B cell (primary cell): ENCODE results near the gene SLC34A2. TPM values are rescaled to one million over a fixed set of nuclear protein-coding genes. Genes with fewer than 3 reads are reported as not detected.

Experiments
- ATAC-seq: fragments of 200-7000 bp; cut with Tn5 transposase; one replicate; pipeline ENCODE4 v1.10.0; 2021; ENCODE audit warnings: low read depth, mild to moderate bottlenecking, moderate number of reproducible peaks, moderate library complexity
- CTCF ChIA-PET: fragments of 350-600 bp; sonication (Branson Sonifier 250); formaldehyde crosslinking; loops from one replicate; lab custom pipeline; 2021; ENCODE audit warnings: antibody characterized with exemption, inconsistent platforms; lab: Charles Lee
- POLR2A ChIA-PET: fragments of 350-600 bp; sonication (Branson Sonifier 250); formaldehyde crosslinking; loops from one replicate; lab custom pipeline; 2021; ENCODE audit warnings: antibody characterized with exemption; lab: Charles Lee
- DNase-seq: peaks from one replicate; pipeline ENCODE4 v3.0.0; 2013
- H2AFZ ChIP-seq: 2 replicates; pipeline ENCODE4 v1.6.1; 2012; ENCODE audit warnings: mild to moderate bottlenecking, low read depth, low read length; ENCODE audit not compliant: insufficient read depth, poor library complexity, severe bottlenecking
- H3K27ac ChIP-seq, 2 donors: 1 replicate in 1 of 2; 2 replicates in 1 of 2; pipeline ENCODE4 v1.5.1; 2012 to 2013; ENCODE audit warnings: low read length in 2 of 2, mild to moderate bottlenecking in 2 of 2, moderate library complexity in 1 of 2
- H3K27me3 ChIP-seq, 4 experiments: fragments of 200-600 bp in 1 of 4; sonication (generic) in 1 of 4; replicated peaks in 1 of 4; 1 replicate in 2 of 4; 2 replicates in 2 of 4; pipeline versions ENCODE4 v1.6.1 to v1.7.0; 2013 to 2016; ENCODE audit warnings: low read length in 3 of 4, mild to moderate bottlenecking in 2 of 4, mixed read lengths in 1 of 4, moderate library complexity in 1 of 4; ENCODE audit not compliant: insufficient read depth in 4 of 4, control insufficient read depth in 3 of 4; ENCODE audit errors: control extremely low read depth in 1 of 4
- H3K36me3 ChIP-seq, 2 experiments: replicated peaks in 1 of 2; 1 replicate in 1 of 2; 2 replicates in 1 of 2; pipeline versions ENCODE4 v1.6.1 to v1.7.1; 2013; ENCODE audit warnings: low read length in 1 of 2; ENCODE audit not compliant: insufficient read depth in 2 of 2, control insufficient read depth in 1 of 2; ENCODE audit errors: control extremely low read depth in 1 of 2, extremely low read depth in 1 of 2
- H3K4me1 ChIP-seq, 2 donors: fragments of 200-600 bp in 1 of 2; sonication (generic) in 1 of 2; 1 replicate in 1 of 2; 2 replicates in 1 of 2; pipeline versions ENCODE4 v1.5.1 to v1.6.1; 2013 to 2017; ENCODE audit warnings: low read length in 2 of 2; ENCODE audit not compliant: control insufficient read depth in 2 of 2, insufficient read depth in 2 of 2
- H3K4me2 ChIP-seq: replicated peaks from 2 replicates; pipeline ENCODE3; 2012; ENCODE audit warnings: mild to moderate bottlenecking, low read depth, low read length; ENCODE audit not compliant: poor library complexity, severe bottlenecking
- H3K4me3 ChIP-seq, 5 experiments: fragments of 200-600 bp in 1 of 5; sonication (generic) in 1 of 5; 1 replicate in 3 of 5; 2 replicates in 2 of 5; pipeline versions ENCODE4 v1.5.1 to v1.7.0; 2011 to 2016; ENCODE audit warnings: low read length in 4 of 5, mild to moderate bottlenecking in 4 of 5, low read depth in 2 of 5, control low read depth in 1 of 5, moderate library complexity in 1 of 5; ENCODE audit not compliant: insufficient read depth in 1 of 5; ENCODE audit errors: control extremely low read depth in 1 of 5, extremely low read depth in 1 of 5
- H3K79me2 ChIP-seq: fragments of 200-600 bp; sonication (generic); one replicate; pipeline ENCODE4 v1.6.0; 2016; ENCODE audit warnings: low read length; ENCODE audit not compliant: control insufficient read depth, insufficient read depth
- H3K9ac ChIP-seq: fragments of 200-600 bp; sonication (generic); 2 replicates; pipeline ENCODE4 v1.6.1; 2017; ENCODE audit warnings: mild to moderate bottlenecking, low read length, moderate library complexity
- H3K9me3 ChIP-seq, 3 donors: one replicate each; pipeline versions ENCODE4 v1.6.1 to v1.7.1; 2013; ENCODE audit warnings: low read length in 2 of 3; ENCODE audit not compliant: control insufficient read depth in 2 of 3, insufficient read depth in 1 of 3; ENCODE audit errors: control extremely low read depth in 1 of 3
- H4K20me1 ChIP-seq: 2 replicates; pipeline ENCODE4 v1.6.0; 2012; ENCODE audit warnings: mild to moderate bottlenecking, low read length; ENCODE audit not compliant: insufficient read depth, control insufficient read depth, poor library complexity, severe bottlenecking
- H3K27ac Mint-ChIP-seq: one replicate; pipeline ENCODE4 v1.8.0; 2021; ENCODE audit warnings: mixed read lengths
- H3K27me3 Mint-ChIP-seq: one replicate; pipeline ENCODE4 v1.8.0; 2021; ENCODE audit warnings: mixed read lengths
- H3K4me1 Mint-ChIP-seq: one replicate; pipeline ENCODE4 v1.8.0; 2021; ENCODE audit warnings: mixed read lengths
- H3K4me3 Mint-ChIP-seq: one replicate; pipeline ENCODE4 v1.8.0; 2021; ENCODE audit warnings: mixed read lengths
- H3K9me3 Mint-ChIP-seq: one replicate; pipeline ENCODE4 v1.8.0; 2022; ENCODE audit warnings: mixed read lengths; ENCODE audit not compliant: insufficient read depth
- CTCF ChIP-seq: fragments of 200-600 bp; IDR thresholded peaks from one replicate; pipeline ENCODE4 v1.8.0; 2022; ENCODE audit warnings: antibody characterized with exemption, mild to moderate bottlenecking
- EZH2 ChIP-seq: IDR thresholded peaks from 2 replicates; pipeline ENCODE4 v1.6.1; 2012; ENCODE audit warnings: borderline replicate concordance, low read depth, mild to moderate bottlenecking, moderate library complexity, low read length; ENCODE audit not compliant: insufficient read depth, poor library complexity, severe bottlenecking
- WGBS: methylation state at CpG from one replicate; pipeline ENCODE4 v1.1.5; 2013; ENCODE audit warnings: missing lambda C conversion rate; ENCODE audit not compliant: insufficient coverage; 5-methylcytosine and 5-hydroxymethylcytosine counted together
- intact Hi-C: fragments of 100-400 bp; cut with micrococcal nuclease; formaldehyde crosslinking; loops from one replicate; pipeline ENCODE4 v1.10.0; 2022
- polyA plus RNA-seq: library from polyadenylated mRNA; depleted of rRNA; stranded (reverse); fragments of >200 nt; gene quantifications from 2 replicates; pipeline ENCODE4 v1.2.3, GENCODE V29; 2012
- total RNA-seq, 2 donors: library from RNA; stranded (reverse); fragments of 120-200 nt in 1 of 2; gene quantifications; 1 replicate in 1 of 2; 2 replicates in 1 of 2; pipeline versions ENCODE4 v1.2.3 to v1.2.4, GENCODE V29; 2013 to 2022

The SLC34A2 gene
- total and polyA plus RNA-seq, 2 donors (not counting 1 experiment from before 2014, with no cell fraction given): not detected

- Mint-ChIP-seq H3K27ac (no peak overlapping the region), H3K27me3 (no peaks in the 10 kb centered on the region), H3K9me3 (no peaks in the 10 kb centered on the region), H3K4me1 (peaks cover 13% of the 10 kb centered on the region), H3K4me3 (no peak overlapping the region)
- no peak for DNase-seq
- peaks cover 8 to 13% of the 10 kb centered on the region in 2 donors for H3K4me1 ChIP-seq
- H3K4me2 ChIP-seq: no peak overlapping the region
- no peak for TF ChIP-seq CTCF
- no peak for TF ChIP-seq EZH2
- no peaks in the 10 kb centered on the region for H3K79me2 ChIP-seq
- peaks cover 0 to 2% of the 10 kb centered on the region in 2 experiments for H3K36me3 ChIP-seq
- no peak overlapping the region for H3K9ac ChIP-seq
- no peak overlapping the region for H3K4me3 ChIP-seq
- H3K9me3 ChIP-seq: no peaks in the 10 kb centered on the region
- intact Hi-C loops: no loop called here
- CTCF ChIA-PET: no interaction called here
- POLR2A ChIA-PET: no interaction called here
- H2AFZ ChIP-seq: no peak overlapping the region
- no peaks in the 10 kb centered on the region for H3K27me3 ChIP-seq
- no peaks in the 10 kb centered on the region for H4K20me1 ChIP-seq
- ATAC-seq: no peak
- WGBS: 100% methylated on average over 1 of the region's 1 CpG
- no peak overlapping the region for H3K27ac ChIP-seq
Measured at GRCh38 chr4:25723409-25723808, 67.8 kb downstream of the SLC34A2 start.

- WGBS: 87% methylated on average over 6 of the region's 7 CpGs
- Mint-ChIP-seq H3K9me3 (no peaks in the 10 kb centered on the region), H3K27ac (no peak overlapping the region), H3K4me3 (no peak overlapping the region), H3K27me3 (no peaks in the 10 kb centered on the region), H3K4me1 (peaks cover 28% of the 10 kb centered on the region)
- no peaks in the 10 kb centered on the region for H3K36me3 ChIP-seq
- no peak for DNase-seq
- H4K20me1 ChIP-seq: no peaks in the 10 kb centered on the region
- ATAC-seq: no peak
- intact Hi-C loops: no loop called here
- POLR2A ChIA-PET: interaction anchor here (0.7 kb wide), 1 partner anchor 594 kb away, joined by 5 read pairs; no protein-coding TSS in a partner anchor
- H3K79me2 ChIP-seq: no peaks in the 10 kb centered on the region
- TF ChIP-seq EZH2 (no peak), CTCF (no peak)
- H3K9me3 ChIP-seq: no peaks in the 10 kb centered on the region
- H2AFZ ChIP-seq: no peak overlapping the region
- peaks cover 8 to 20% of the 10 kb centered on the region in 2 donors for H3K4me1 ChIP-seq
- CTCF ChIA-PET: no interaction called here
- no peak overlapping the region for H3K4me3 ChIP-seq
- H3K27ac ChIP-seq: no peak overlapping the region
- H3K27me3 ChIP-seq: no peaks in the 10 kb centered on the region
- no peak overlapping the region for H3K9ac ChIP-seq
- H3K4me2 ChIP-seq: no peak overlapping the region
Measured at GRCh38 chr4:25725870-25726269, 70.2 kb downstream of the SLC34A2 start.
